OCI-LY3 (cell line): Measurements from ENCODE around the gene SLC13A3.

ENCODE experiments used
- CTCF ChIP-seq: fragments of 200-600, 300-600 bp; sonication (generic); IDR thresholded peaks from 2 replicates; pipeline ENCODE4 v1.5.1; 2014; ENCODE audit warnings: antibody characterized with exemption, low read length, low read depth
- EZH2phosphoT487 ChIP-seq: fragments of 200-600 bp; shearing (Covaris generic); IDR thresholded peaks from 2 replicates; pipeline ENCODE4 v1.6.1; 2018; ENCODE audit warnings: antibody characterized with exemption, mixed run types, low read depth

- TF ChIP-seq CTCF (no peak), EZH2phosphoT487 (no peak)
These were observed 20.7 kb upstream of the SLC13A3 start for GRCh38 chr20:46671866-46672542.
